Femur (tissue), 1 donor: ENCODE measurements around the gene TMEM218.

Experiments used
- DNase-seq: peaks from one replicate; pipeline ENCODE4 v3.0.0-alpha.2; 2017

Gene TMEM218

GRCh38 chr11:125052047-125052446, 59.4 kb downstream of the TMEM218 start:
- no peak for DNase-seq

- DNase-seq = no peak
These were observed 62.1 kb downstream of the TMEM218 start for GRCh38 chr11:125049164-125049792.
